GM12873 (cell line): ENCODE measurements around the gene KRT80.

ENCODE experiments used
- CTCF ChIP-seq: IDR thresholded peaks from 2 replicates; pipeline ENCODE4 v1.5.1; 2012; ENCODE audit warnings: low read depth, mild to moderate bottlenecking, moderate library complexity, low read length, control low read depth; ENCODE audit not compliant: insufficient read depth; ENCODE audit errors: missing control alignments

The KRT80 gene

GRCh38 chr12:52231305-52232202, 39.7 kb upstream of the KRT80 start:
- TF ChIP-seq CTCF: no peak

- TF ChIP-seq CTCF: no peak
Measured at GRCh38 chr12:52230364-52231281, 38.8 kb upstream of the KRT80 start.

- no peak for TF ChIP-seq CTCF
Measured at GRCh38 chr12:52229836-52230343, 38.1 kb upstream of the KRT80 start.

GRCh38 chr12:52228931-52229330, 37.1 kb upstream of the KRT80 start:
- TF ChIP-seq CTCF: no peak

- no peak for TF ChIP-seq CTCF
Measured at GRCh38 chr12:52228366-52228765, 36.6 kb upstream of the KRT80 start.

GRCh38 chr12:52227606-52228166, 35.9 kb upstream of the KRT80 start:
- TF ChIP-seq CTCF: no peak
